ENCODE measurements around the gene IGSF6.

IGSF6 gene

DNA sequence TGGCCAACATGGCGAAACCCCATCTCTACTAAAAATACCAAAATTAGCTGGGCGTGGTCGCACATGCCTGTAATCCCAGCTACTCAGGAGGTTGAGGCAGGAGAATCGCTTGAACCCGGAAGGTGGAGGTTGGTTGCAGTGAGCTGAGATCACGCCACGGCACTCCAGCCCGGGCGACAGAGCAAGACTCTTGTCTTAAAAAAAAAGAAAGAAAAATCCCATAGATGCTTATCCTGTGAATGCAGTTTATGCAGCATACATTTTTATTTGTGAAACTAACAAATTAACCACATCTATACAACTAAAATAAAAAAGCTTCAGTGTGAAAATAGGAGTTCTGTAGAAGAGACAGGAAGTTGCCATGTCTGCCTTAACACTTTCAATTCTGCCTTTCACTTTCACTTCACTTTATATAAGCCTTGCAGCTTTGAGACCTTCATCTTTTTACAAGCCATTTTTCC is 7.1 kb downstream of the IGSF6 start:
- TF ChIP-seq, protein P1, sequence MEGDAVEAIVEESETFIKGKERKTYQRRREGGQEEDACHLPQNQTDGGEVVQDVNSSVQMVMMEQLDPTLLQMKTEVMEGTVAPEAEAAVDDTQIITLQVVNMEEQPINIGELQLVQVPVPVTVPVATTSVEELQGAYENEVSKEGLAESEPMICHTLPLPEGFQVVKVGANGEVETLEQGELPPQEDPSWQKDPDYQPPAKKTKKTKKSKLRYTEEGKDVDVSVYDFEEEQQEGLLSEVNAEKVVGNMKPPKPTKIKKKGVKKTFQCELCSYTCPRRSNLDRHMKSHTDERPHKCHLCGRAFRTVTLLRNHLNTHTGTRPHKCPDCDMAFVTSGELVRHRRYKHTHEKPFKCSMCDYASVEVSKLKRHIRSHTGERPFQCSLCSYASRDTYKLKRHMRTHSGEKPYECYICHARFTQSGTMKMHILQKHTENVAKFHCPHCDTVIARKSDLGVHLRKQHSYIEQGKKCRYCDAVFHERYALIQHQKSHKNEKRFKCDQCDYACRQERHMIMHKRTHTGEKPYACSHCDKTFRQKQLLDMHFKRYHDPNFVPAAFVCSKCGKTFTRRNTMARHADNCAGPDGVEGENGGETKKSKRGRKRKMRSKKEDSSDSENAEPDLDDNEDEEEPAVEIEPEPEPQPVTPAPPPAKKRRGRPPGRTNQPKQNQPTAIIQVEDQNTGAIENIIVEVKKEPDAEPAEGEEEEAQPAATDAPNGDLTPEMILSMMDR (IDR thresholded peaks at IDR 0.05; ENCODE audit: insufficient read depth, missing control alignments), result no peak
- FAIRE-seq, result no peak
- no peak for DNase-seq (ENCODE audit: insufficient read length, low spot score)

DNA sequence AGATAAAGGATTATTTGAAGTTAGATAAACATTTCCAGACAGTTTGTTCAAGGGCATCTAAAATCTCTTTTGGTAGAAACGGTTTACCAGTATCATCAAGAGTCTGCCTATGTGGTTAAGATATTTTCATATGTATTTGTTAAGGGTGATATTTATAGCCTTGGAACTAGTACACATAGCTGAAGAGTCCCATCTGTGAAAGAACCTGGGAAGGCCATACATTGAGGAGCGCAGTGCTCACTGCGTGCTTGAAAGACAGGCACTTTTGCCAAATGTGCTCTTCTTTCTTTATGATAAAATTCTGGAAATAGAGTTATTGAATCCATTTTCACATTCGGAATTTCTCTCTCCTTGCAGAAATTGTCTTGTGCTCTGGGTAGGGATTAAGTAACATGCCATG is 7.7 kb downstream of the IGSF6 start:
- FAIRE-seq, result no peak
- TF ChIP-seq, protein P1 (IDR thresholded peaks at IDR 0.05; ENCODE audit: insufficient read depth, missing control alignments), result no peak
- DNase-seq (ENCODE audit: insufficient read length, low spot score), result no peak

DNA sequence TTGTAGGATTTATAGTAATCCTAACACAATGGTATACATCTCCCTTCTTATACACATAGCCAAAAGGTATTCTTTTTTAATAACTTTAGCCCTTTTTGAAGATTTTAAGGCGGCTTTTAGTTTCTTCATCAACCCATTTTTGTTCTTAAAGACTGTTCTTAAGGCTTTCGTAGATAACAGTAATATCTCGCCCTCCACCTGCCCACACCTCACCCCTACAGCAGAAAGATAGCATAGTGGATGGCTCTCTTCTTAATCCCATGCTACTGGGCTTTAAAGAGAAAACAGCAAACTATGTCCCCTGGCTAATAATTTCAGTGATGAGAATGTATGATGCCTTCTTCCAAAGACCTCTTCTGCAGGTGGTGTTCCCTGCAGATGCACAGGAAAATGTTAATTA is 8.6 kb downstream of the IGSF6 start:
- TF ChIP-seq, protein P1 (IDR thresholded peaks at IDR 0.05; ENCODE audit: insufficient read depth, missing control alignments), result no peak
- FAIRE-seq (no peak), DNase-seq (ENCODE audit: insufficient read length, low spot score) (no peak)

DNA sequence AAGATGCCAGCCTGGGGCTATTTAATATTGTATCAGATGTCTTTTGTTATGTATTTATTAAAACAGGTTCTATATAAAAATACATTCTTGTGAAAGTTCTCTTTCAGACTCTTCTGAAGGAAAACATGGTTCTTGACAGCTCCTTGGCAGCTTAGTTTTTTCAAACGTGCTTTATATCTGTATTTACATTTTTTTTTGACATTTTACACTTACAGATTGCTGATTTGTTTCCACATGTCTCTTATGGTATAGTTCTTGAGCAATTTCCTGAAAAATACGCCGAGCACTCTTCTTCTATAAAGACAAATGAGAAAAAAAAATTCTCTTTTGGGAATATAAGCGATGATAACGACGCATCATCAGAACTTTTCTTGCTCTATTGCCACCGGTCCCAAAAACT is 9.5 kb downstream of the IGSF6 start:
- FAIRE-seq (no peak), DNase-seq (ENCODE audit: insufficient read length, low spot score) (no peak)
- TF ChIP-seq, protein P1 (IDR thresholded peaks at IDR 0.05; ENCODE audit: insufficient read depth, missing control alignments), result no peak

DNA sequence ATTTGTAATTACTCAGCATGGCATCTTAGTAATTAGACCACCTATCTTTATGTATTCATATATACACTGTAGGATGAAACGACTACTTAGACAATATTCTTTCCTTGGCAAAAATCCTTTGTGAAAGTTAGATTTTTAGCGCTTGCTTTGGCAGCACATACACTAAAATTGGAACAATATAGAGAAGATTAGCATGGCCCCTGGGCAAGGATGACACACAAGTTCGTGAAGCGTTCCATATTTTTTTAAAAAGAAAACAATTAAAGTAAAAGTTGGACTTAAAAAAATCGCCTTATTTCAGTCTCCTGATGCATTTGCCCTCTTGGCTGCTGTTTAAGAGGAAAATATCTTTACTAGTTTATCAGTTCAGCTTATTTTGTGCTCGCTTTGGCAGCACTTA is 10.5 kb downstream of the IGSF6 start:
- no peak for DNase-seq (ENCODE audit: insufficient read length, low spot score)
- TF ChIP-seq, protein P1 (IDR thresholded peaks at IDR 0.05; ENCODE audit: insufficient read depth, missing control alignments), result no peak
- FAIRE-seq, result no peak

DNA sequence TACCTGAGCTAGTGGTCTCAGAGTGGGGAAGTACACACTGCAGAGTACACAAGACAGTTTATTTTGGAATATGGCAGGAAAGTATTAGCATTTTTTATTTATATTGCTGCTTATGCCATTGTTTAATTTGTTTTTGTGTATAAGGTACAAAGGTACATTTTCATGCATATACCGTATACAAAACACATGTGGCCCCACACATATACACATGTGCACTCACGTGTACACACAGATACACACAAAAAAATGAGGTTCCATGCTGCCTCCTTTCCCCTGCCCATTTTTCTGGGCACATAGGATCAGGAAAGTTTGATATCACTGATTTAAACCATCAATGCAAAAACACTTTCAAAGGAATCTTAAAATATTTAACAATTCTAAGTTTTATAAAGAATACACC is 12.9 kb downstream of the IGSF6 start:
- no peak for FAIRE-seq
- TF ChIP-seq, protein P1 (IDR thresholded peaks at IDR 0.05; ENCODE audit: insufficient read depth, missing control alignments), result no peak
- DNase-seq (ENCODE audit: insufficient read length, low spot score), result no peak

DNA sequence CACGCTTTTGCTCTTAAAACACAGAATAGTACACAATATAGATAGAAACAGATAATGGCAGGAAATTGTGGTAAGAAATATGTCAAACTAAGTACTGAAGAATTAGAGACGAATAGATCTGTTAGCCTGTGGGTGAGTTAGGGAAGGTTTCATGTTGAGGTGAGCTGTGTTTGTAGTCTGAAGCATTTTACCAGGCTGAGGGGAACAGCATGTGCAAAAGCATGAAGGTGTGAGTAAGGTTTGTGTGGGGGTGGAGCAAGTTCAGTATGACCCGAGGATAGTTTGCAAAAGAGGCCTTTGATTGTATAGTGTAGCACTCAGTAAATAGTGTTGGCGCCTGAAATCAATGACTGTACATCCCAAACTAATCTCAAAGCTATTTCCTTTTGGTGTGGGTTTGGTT is 13.8 kb downstream of the IGSF6 start:
- no peak for FAIRE-seq
- DNase-seq (ENCODE audit: insufficient read length, low spot score), result no peak
- TF ChIP-seq, protein P1 (IDR thresholded peaks at IDR 0.05; ENCODE audit: insufficient read depth, missing control alignments), result no peak

Data from D721Med (cell line).